Glutamatergic neuron (in vitro differentiated cells): Measurements from ENCODE around the gene SNAP47. TPM values are rescaled to one million over a fixed set of nuclear protein-coding genes. Genes with fewer than 3 reads are reported as not detected.

Experiments
- DNase-seq: peaks from one replicate; pipeline ENCODE4 v3.0.0; 2022
- H3K27ac Mint-ChIP-seq: one replicate; pipeline ENCODE4 v1.8.0; 2020; ENCODE audit warnings: mild to moderate bottlenecking, mixed read lengths, inconsistent platforms; ENCODE audit not compliant: unreplicated experiment
- H3K27me3 Mint-ChIP-seq: one replicate; pipeline ENCODE4 v1.8.0; 2020; ENCODE audit warnings: mild to moderate bottlenecking, moderate library complexity, mixed read lengths, inconsistent platforms; ENCODE audit not compliant: unreplicated experiment
- H3K36me3 Mint-ChIP-seq: one replicate; pipeline ENCODE4 v1.8.0; 2020; ENCODE audit warnings: mild to moderate bottlenecking, mixed read lengths, inconsistent platforms; ENCODE audit not compliant: unreplicated experiment
- H3K4me1 Mint-ChIP-seq: one replicate; pipeline ENCODE4 v1.8.0; 2020; ENCODE audit warnings: mild to moderate bottlenecking, low read depth, mixed read lengths, inconsistent platforms; ENCODE audit not compliant: unreplicated experiment
- H3K4me3 Mint-ChIP-seq: one replicate; pipeline ENCODE4 v1.8.0; 2020; ENCODE audit warnings: mild to moderate bottlenecking, mixed read lengths, inconsistent platforms; ENCODE audit not compliant: unreplicated experiment
- H3K9me3 Mint-ChIP-seq: one replicate; pipeline ENCODE4 v1.8.0; 2020; ENCODE audit warnings: mild to moderate bottlenecking, moderate library complexity, mixed read lengths, inconsistent platforms; ENCODE audit not compliant: unreplicated experiment
- CTCF ChIP-seq: fragments of 200-600 bp; sonication (generic); IDR thresholded peaks from one replicate; pipeline ENCODE4 v1.5.0; 2021; ENCODE audit not compliant: partially characterized antibody, unreplicated experiment
- total RNA-seq: library from RNA; stranded (reverse); fragmentation: NEBNext Ultra II Directional; extraction: Animal tissue kit (Norgen Biotek cat#: 25700); gene quantifications from one replicate; pipeline ENCODE4 v1.2.1, GENCODE V29; 2021; ENCODE audit not compliant: unreplicated experiment

The SNAP47 gene
- total RNA-seq, 1 donor from 2014 or later, result 34.0 TPM

DNA sequence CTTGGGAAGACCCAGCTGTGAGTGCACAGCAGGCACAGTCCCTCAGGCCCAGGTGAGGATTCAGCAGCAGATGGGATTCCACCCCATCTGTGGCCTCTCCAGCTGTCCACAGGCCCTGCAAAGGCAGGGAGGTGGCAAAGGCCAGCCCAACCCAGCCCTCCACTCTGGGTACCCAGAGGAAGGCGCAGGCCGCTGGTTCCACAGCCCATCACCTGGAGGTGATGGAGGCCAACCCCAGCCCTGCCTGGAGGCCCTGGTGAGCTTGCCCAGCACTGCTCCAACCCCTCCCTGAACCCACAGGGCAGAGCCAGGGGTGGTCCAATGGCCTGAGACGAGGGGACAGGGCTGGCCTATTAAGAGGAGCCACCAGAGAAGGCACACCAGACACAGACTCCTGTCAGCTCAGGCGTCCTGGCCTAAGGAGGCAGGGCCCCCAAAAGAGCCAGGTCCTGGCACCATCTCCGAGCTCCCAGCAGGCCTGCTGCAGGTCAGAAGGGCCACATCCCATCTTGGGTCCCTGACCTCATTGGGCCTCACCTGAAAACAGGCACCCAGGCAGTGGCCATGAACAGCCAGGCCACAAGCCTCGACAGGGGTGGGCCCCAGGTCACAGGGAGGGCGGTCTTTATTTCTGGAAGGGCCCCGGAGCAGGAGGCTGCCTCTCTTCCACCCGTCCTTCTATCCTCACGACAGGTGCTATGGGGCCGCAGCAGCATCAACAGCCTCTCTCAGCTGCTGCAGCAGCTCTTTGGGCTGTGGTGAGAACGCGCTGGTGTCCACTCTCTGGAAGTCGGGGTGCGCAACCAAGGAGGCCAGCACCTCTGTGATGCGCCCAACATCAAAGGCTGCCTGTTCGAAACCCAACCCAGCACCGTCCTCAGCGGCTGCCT is 3.3 kb upstream of the SNAP47 start:
- Mint-ChIP-seq H3K36me3 (peaks cover 6% of the 10 kb centered on the region), H3K9me3 (peaks cover 6% of the 10 kb centered on the region), H3K27me3 (peaks cover 12% of the 10 kb centered on the region), H3K4me1 (peaks cover 10% of the 10 kb centered on the region), H3K4me3 (no peak overlapping the region), H3K27ac (no peak overlapping the region)
- DNase-seq, result peak; percentile 36
- TF ChIP-seq CTCF, result no peak

GRCh38 chr1:227732586-227733308 is 2.5 kb upstream of the SNAP47 start:
- Mint-ChIP-seq H3K4me3 (no peak overlapping the region), H3K27me3 (peaks cover 7% of the 10 kb centered on the region), H3K9me3 (peaks cover 6% of the 10 kb centered on the region), H3K36me3 (peaks cover 6% of the 10 kb centered on the region), H3K27ac (no peak overlapping the region), H3K4me1 (peaks cover 10% of the 10 kb centered on the region)
- no peak for DNase-seq
- no peak for TF ChIP-seq CTCF

DNA sequence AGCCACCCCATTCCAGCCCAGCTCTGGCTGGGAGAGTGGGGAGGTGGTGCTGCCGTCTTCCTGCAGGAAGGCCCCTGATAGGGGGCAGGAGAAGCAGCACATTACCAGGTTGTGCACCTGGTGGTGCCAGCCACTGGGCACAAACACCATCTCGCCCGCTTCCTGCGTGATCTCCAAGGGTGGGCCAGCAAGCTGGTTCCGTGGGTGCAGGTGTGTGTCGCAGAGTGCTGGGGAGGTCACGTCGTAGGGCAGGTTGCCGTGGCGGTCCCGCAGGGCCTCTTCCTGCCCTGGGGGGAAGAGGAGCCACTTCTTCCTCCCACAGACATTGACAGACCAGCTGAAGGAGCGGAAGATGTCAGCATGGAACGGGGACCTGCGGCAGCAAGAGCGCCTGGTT is 1.9 kb upstream of the SNAP47 start:
- TF ChIP-seq CTCF, result no peak
- no peak overlapping the region for H3K27ac Mint-ChIP-seq

GRCh38 chr1:227733751-227734545 is 1.3 kb upstream of the SNAP47 start:
- Mint-ChIP-seq H3K27me3 (peaks cover 3% of the 10 kb centered on the region), H3K9me3 (peaks cover 5% of the 10 kb centered on the region), H3K27ac (peak overlapping the region; percentile 62), H3K36me3 (peaks cover 6% of the 10 kb centered on the region), H3K4me1 (peaks cover 8% of the 10 kb centered on the region), H3K4me3 (peak overlapping the region; percentile 93)
- no peak for DNase-seq
- no peak for TF ChIP-seq CTCF

More for the DNA sequence above, 1.9 kb upstream of the SNAP47 start:
- peaks cover 3% of the 10 kb centered on the region for H3K27me3 Mint-ChIP-seq
- H3K4me1 Mint-ChIP-seq, result peaks cover 8% of the 10 kb centered on the region
- peaks cover 6% of the 10 kb centered on the region for H3K36me3 Mint-ChIP-seq
- no peak for DNase-seq
- H3K4me3 Mint-ChIP-seq, result peak overlapping the region; percentile 93
- peaks cover 5% of the 10 kb centered on the region for H3K9me3 Mint-ChIP-seq
